ENCODE measurements around the gene TMEM168.

Gene TMEM168

GRCh38 chr7:112723416-112723815 is 66.8 kb downstream of the TMEM168 start:
- FAIRE-seq (no peak), DNase-seq (ENCODE audit: insufficient read length, low spot score) (no peak)

- DNase-seq (ENCODE audit: insufficient read length, low spot score) (no peak), FAIRE-seq (no peak)
Observed at GRCh38 chr7:112721366-112721765, 68.8 kb downstream of the TMEM168 start.

- DNase-seq (ENCODE audit: insufficient read length, low spot score) (no peak), FAIRE-seq (no peak)
Observed at GRCh38 chr7:112715525-112715924, 74.7 kb downstream of the TMEM168 start.

GRCh38 chr7:112714917-112715316 is 75.3 kb downstream of the TMEM168 start:
- FAIRE-seq (no peak), DNase-seq (ENCODE audit: insufficient read length, low spot score) (no peak)
